ENCODE results near the gene PRELP. TPM values are rescaled to one million over a fixed set of nuclear protein-coding genes. Genes with fewer than 3 reads are reported as not detected.

The PRELP gene
- total RNA-seq, 1 experiment from 2014 or later, result not detected

DNA sequence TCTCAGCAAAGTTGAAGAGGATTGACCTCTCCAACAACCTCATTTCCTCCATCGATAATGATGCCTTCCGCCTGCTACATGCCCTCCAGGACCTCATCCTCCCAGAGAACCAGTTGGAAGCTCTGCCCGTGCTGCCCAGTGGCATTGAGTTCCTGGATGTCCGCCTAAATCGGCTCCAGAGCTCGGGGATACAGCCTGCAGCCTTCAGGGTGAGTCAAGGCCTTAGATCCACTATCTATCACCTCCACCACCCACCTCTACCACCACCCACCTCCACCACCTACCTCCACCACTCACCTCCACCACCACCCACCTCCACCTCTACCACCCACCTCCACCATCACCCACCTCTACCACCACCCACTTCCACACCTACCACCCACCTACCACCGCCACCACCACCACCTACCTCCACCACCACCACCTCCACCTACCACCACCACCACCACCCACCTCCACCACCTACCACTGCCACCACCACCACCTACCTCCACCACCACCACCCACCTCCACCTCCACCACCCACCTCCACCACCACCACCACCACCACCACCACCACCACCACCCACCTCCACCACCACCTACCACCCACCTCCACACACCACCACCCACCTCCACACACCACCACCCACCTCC is 24.2 kb downstream of the PRELP start:
- ChIA-PET POLR2A (no interaction called here), CTCF (interaction anchor here (0.8 kb wide), 1 partner anchor 156 kb away, joined by 9 read pairs; no protein-coding TSS in a partner anchor)
- no TSS peak for BruUV-seq (replicated peaks)
- ATAC-seq (no peak), DNase-seq (ENCODE audit: low read depth, low spot score) (no peak)
- no peaks in the 10 kb centered on the region for H3K36me3 ChIP-seq (ENCODE audit: control insufficient read depth, insufficient read depth, low read length)
- peaks cover 2% of the 10 kb centered on the region; the same call in 1 of the 2 replicates for H3K27me3 ChIP-seq (ENCODE audit: control insufficient read depth, insufficient read depth, low read length)
- no peak overlapping the region for H3K27ac ChIP-seq (ENCODE audit: low read length)
- intact Hi-C loops (cut with micrococcal nuclease; ENCODE audit: unreplicated experiment), result no loop called here
- H3K4me3 ChIP-seq (ENCODE audit: low read depth in 2 of 2, low read length in 2 of 2), result no peak overlapping the region
- TF ChIP-seq, protein P1, sequence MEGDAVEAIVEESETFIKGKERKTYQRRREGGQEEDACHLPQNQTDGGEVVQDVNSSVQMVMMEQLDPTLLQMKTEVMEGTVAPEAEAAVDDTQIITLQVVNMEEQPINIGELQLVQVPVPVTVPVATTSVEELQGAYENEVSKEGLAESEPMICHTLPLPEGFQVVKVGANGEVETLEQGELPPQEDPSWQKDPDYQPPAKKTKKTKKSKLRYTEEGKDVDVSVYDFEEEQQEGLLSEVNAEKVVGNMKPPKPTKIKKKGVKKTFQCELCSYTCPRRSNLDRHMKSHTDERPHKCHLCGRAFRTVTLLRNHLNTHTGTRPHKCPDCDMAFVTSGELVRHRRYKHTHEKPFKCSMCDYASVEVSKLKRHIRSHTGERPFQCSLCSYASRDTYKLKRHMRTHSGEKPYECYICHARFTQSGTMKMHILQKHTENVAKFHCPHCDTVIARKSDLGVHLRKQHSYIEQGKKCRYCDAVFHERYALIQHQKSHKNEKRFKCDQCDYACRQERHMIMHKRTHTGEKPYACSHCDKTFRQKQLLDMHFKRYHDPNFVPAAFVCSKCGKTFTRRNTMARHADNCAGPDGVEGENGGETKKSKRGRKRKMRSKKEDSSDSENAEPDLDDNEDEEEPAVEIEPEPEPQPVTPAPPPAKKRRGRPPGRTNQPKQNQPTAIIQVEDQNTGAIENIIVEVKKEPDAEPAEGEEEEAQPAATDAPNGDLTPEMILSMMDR (IDR thresholded peaks at IDR 0.05), result no peak
- no peak for TF ChIP-seq POLR2AphosphoS5 (IDR thresholded peaks at IDR 0.05; ENCODE audit: low read depth, low read length)
- TF ChIP-seq SIN3A (IDR thresholded peaks at IDR 0.05; ENCODE audit: borderline replicate concordance, insufficient read depth, low read depth, low read length), result no peak
- no peaks in the 10 kb centered on the region for H3K9me3 ChIP-seq (ENCODE audit: control insufficient read depth, insufficient read depth, low read depth, low read length)
- in situ Hi-C loops (cut with HindIII; ENCODE audit: low pct_unique_long_range_greater_than_20kb, low sequenced_read_pairs), result no loop called here
- no peaks in the 10 kb centered on the region for H3K4me1 ChIP-seq (ENCODE audit: control insufficient read depth, insufficient read depth, low read length)

GRCh38 chr1:203500279-203500678 is 24.7 kb downstream of the PRELP start:
- no peaks in the 10 kb centered on the region for H3K36me3 ChIP-seq (ENCODE audit: control insufficient read depth, insufficient read depth, low read length)
- H3K27ac ChIP-seq (ENCODE audit: low read length), result no peak overlapping the region
- no peaks in the 10 kb centered on the region for H3K9me3 ChIP-seq (ENCODE audit: control insufficient read depth, insufficient read depth, low read depth, low read length)
- DNase-seq (ENCODE audit: low read depth, low spot score), result no peak
- peaks cover 2% of the 10 kb centered on the region; the same call in 1 of the 2 replicates for H3K27me3 ChIP-seq (ENCODE audit: control insufficient read depth, insufficient read depth, low read length)
- ChIA-PET CTCF (no interaction called here), POLR2A (no interaction called here)
- TF ChIP-seq, protein P1 (IDR thresholded peaks at IDR 0.05), result no peak
- TF ChIP-seq TCF7L2 (IDR thresholded peaks at IDR 0.05; ENCODE audit: low read depth, low read length) (no peak), SIN3A (IDR thresholded peaks at IDR 0.05; ENCODE audit: borderline replicate concordance, insufficient read depth, low read depth, low read length) (no peak), REST (IDR thresholded peaks at IDR 0.05; ENCODE audit: insufficient read depth in 1 of 2, low read depth in 2 of 2, low read length in 1 of 2) (no peak), POLR2AphosphoS5 (IDR thresholded peaks at IDR 0.05; ENCODE audit: low read depth, low read length) (no peak)
- no peak for ATAC-seq
- H3K4me1 ChIP-seq (ENCODE audit: control insufficient read depth, insufficient read depth, low read length), result no peaks in the 10 kb centered on the region
- intact Hi-C loops (cut with micrococcal nuclease; ENCODE audit: unreplicated experiment), result no loop called here
- H3K4me3 ChIP-seq (ENCODE audit: low read depth in 2 of 2, low read length in 2 of 2), result no peak overlapping the region
- no TSS peak for BruUV-seq (replicated peaks)
- in situ Hi-C loops (cut with HindIII; ENCODE audit: low pct_unique_long_range_greater_than_20kb, low sequenced_read_pairs), result no loop called here
